ENCODE measurements around the gene SNED1.

The SNED1 gene

DNA sequence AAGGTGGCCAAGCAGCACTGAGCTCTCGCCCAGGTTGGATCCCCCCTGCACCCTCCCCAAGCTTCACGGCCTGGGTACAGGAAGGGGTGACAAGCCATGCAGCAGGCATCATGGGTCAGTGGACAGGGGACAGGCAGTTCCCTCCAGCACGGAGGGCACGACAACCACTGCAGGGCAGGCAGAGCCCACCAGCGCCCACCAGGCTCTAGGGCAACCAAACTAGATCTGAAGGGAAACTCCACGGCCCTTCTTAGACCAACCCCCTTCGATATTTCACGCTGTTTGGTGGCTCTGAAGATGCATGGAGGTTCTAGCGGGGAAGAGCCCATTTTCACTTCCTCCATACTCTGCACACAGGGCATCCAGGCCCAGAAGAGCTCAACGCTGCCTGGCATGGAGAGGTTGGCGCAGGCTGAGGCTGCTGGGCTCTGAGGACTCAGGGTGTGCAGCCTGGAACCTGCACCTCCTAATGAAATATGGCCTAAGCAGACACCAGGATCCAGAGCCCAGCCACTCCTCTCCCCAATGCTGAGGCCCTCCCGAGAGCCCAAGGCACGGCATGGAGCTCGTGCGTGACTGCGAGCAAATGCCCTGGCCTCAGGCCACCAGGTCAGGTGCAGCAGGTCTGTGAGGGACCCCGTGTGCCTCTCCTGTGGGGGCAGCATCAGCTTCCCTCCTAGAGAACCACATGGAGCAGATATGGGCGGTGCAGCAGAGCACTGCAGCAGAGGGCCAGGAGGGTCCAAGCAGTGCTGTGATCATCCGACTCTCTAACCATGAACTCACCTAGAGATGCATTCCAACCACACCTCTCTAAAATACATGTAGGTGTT is 112.4 kb downstream of the SNED1 start:
- no peak for DNase-seq

DNA sequence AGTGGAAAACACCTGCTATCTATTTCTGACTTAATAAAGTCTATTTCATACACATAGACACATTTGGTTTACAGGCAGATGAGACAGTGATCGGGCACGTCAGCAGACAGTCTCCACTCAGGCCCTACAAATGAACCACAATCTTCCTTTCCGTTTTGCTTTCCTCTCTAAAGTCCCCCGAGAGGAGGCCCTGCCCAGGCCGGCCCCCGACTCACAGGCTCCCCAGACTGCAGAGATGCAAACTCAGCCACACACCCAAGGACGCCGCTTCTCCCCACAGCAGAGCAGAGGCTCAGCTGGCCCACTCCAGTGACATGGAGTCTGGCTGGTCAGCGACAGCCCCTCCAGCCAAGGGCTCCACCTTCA is 113.0 kb downstream of the SNED1 start:
- no peak for DNase-seq

DNA sequence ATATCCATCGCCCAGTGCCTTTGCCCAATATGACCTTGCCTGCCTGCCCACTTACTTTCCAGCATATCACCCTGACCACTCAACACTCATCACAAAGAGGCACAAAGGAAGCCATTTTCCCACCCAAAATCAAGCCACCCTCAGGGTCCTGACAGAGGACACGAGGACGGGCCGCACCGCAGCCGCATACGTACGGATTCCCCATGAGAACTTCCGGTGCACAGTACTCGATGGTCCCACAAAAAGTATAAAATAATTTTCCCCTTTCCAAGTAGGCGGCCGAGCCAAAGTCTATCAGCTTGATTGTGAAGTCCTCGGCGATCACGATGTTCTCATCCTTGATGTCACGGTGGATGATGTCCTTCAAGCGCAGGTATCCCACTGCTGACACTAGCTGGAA is 113.6 kb downstream of the SNED1 start:
- DNase-seq = no peak

DNA sequence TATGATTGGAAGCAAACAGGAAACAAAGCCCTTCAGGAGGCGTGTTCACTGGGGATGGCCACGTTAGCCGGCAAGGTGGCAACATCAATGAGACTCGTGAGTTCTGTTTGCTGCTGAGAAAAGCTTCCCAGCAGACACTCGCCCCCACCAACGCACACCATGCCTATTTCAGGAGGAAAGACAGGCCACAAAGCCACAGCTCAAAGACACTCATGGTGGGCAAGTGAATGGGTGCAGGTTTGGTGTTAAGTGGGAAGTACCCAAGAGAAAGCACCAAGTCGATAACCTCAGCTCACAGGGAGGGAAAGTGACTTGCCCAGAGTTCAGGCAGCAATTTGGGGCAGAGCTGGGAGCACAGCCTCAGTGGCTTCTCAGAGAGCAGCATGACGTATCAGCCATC is 114.2 kb downstream of the SNED1 start:
- DNase-seq = no peak

DNA sequence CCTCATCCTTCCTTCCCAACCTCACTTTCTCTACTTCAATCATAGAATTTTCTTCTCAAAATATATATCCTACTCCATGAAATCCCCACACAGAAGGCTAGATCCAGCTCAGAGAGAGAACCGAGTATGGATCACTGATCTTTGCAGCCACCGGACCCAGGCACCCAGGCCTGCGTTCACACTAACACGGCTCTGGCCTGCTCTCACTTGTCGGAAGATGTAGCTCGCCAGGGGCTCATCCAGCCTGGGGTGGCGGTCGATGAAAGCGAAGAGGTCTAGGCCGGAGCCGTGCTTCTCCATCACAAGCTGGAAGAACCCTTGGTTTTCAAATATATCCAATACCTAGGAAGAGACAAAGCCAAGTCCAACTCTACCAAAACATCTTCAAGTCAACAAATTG is 116.4 kb downstream of the SNED1 start:
- no peak for DNase-seq

DNA sequence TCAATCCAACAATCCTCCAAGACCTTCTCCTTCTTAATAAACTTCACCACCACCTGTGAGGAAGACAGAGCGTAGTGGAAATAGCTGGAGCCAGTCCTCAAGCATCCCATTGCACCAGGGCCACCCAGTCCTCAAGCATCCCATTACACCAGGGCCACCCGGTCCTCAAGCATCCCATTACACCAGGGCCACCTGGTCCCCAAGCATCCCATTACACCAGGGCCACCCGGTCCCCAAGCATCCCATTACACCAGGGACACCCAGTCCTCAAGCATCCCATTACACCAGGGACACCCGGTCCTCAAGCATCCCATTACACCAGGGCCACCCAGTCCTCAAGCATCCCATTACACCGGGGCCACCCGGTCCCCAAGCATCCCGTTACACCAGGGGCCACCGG is 116.9 kb downstream of the SNED1 start:
- DNase-seq = no peak

DNA sequence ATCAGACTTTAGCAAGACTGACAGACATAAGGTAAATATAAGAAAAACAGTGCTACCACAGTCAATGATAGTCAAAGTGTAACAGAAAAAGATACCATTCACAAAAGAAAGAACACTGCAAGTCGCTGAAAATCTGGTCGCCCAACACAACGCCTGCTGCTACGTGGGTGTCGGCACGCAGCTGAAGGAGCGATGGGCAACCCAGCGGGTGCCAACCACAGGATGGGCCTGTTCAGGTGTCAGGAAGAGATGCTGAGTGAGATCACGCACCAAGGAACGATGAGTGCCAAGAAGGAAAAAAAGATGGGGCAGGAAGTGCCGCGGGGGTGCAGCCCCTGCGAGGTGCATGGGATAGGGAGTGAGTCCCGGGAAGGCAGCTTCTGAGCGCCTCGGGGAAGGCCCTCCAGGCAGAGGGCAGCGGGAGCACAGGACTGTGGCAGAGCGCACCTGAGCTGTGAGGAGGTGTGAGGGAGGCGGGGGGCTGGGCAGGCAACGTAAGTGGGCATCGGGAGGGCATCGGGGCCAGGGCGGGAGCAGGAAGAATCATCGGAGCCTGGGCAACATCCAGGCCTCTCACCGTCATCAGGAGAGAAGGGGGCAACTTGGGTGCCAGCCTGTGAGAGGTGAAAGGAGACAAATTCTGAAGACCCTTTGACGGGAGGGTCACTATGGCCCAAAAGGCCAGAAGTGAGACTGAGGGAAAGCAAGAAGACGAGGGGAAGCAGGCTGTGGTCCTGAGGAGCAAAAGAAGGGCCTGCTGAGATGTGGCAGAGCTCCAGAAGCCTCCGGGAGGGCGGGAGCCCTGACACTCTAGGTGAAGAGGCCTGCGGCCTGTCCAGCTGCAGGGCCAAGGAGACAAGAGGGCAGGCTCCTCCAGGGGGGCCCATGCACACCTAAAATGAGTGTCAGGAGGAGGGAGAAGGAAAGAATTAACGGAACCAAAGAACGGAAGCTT is 118.5 kb downstream of the SNED1 start:
- DNase-seq = no peak

DNA sequence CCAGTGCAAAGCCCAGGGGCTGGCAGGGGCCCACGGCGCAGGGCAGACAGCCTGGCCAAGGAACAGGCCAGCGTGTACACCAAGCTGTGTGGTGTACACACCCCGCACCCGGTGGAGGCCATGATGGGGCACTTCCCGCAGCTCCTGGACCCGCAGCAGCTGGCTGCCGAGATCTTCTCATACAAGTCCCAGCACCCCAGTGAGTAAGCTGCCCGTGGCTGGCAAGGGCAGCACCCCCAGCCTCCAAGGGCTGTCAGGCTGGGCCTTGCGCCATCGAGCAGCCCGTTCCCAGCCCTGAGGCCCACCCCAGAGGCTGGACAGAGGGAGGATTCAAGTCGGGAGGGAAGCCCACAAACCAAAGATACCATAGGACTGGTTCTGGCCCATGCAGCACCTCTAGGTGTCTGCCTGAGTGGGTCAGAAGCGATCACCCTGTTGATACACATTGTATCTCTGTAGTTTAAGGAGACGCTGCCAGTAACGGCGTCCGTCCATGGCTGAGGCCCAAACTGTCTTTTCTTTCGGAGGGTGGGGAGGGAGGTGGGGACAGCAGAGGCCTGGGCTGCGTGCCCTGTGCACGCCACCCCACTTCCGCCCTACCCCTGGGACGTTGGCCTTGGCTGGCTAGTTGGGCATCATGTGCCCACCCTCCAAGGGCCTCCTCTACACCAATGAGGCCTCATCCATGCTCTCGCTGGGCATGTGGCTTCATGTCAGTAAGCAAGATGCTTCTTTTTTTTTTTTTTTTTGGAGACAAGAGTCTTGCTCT is 120.5 kb downstream of the SNED1 start:
- no peak for DNase-seq

DNA sequence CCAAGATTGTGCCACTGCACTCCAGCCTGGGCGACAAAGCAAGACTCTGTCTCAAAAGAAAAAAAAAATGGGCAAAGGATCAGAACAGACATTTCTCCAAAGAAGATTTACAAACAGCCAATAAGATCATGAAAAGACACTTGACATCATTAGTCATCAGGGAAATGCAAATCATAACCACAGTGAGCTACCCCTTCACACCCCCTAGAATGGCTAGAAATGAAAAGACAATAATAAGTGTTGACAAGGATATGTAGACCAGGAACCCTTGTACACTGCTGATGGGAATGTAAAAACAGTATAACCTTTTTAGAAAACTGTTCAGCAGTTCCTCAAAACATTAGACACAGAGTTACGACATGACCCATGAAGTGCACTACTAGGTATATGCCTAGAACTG is 122.0 kb downstream of the SNED1 start:
- DNase-seq = no peak

DNA sequence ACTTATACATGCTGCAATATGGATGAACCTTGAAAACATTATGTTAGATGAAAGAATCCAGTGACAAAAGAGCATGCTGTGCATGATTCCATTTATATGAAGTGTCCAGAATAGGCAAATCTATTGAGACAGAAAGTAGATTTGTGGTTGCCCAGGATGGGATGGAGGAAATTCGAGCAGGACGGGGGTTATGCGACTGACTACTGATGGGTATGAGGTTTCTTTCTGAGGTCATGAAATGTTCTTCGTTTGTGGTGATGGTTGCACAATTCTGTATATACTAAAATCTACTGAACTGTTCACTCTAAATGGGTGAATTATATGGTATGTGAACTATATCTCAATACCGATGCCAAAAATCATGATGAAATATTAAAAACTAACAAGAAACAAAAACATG is 122.6 kb downstream of the SNED1 start:
- no peak for DNase-seq

DNA sequence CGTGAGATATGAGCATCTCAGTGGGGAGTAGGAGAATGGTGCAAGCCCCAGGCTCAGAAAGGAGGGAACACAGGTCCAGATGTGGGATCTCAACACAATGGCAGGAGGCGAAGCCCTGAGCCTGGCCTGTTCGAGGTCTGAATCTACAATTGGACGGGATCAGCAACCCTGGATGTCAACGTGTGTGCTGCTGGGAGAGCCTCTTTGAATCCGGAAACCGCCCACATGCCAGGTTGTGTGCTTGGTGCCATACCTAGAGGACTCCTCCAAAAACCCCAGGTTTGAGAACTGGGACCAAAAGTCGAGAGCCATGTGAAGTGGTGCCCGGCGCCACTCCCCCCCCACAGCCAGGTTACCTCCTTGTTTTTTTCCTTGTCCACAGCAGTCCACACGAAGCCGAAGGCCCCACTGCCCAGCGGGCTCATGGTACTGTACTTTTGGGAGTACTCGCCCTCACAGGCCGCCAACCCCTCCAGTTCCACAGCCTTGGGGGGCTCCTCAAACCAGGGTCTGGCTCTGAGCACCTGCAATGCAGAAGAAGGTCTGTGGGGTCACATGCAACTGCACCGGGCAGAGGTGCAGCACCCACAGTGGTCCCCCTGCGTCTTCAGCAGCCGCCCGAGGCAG is 124.1 kb downstream of the SNED1 start:
- DNase-seq = no peak

DNA sequence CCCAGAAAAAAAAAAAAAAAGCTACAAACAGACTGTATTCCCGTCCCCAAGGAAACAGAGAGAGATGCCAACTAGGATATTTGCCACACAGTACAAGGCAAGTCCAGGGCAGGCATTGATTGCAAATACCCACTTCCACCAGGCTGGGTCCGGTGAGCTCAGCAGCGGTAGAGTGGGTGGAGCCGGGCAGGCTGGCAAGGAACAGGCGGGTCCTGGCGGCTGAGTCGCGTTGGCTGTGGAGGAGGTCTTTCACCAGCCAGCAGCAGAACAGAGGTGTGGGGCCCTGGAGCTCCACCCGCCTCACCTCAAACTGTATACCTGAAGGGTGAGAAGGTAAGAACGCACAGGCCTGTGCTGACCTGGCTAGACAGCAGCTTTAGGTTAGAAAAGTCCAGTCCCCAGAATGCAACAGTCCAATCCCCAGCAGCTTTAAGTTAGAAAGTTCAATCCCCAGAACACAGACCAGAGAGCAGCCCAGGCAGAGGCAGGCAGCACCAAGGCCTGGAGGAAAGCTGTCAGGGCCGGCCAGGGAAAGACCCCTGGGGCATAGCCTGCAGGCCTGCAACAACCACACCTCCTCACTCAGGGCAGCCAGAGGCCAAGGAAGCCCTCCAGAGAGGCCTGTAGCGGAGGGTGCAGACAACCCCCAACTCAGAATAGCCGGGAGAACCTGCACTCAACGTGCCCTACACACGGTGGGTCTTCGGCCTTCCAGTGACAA is 125.6 kb downstream of the SNED1 start:
- no peak for DNase-seq

DNA sequence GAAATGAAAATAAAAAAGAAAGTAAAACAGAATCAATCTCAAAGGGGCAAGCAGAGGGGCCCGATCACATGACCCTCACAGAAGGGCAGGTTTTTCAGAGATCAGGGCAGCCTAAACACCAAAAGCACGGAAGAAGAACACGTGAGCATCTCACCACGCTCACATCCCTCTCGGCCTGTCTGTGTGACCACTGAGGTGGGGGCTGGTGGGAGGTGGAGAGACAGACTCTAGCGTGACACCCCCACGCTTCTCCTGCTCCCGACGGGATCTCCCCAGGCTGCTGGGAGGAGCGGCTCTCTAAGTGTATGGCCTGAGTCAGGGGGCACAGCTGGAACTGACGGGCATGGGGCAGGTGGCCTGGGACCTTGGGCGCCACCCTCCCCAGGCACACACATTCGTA is 127.2 kb downstream of the SNED1 start:
- no peak for DNase-seq

DNA sequence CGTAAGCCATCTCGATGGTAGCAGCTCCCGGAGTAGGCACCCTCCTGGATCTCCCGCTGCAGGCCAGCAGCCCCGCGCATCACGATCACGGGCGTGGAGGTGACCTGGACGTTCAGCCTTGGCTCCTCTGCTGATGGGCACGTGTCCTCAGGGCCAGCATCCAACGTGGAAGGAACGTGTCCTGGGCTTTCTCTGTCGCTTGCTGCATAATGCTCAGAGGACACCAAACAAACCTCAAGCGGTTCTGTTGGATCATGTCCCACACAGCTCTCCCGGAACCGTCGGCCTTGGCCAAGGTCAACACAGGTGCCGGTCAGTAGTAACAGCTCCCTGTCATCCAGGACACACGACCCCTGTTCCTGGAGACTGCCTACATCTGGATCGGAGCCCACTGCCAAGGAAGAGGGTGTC is 127.8 kb downstream of the SNED1 start:
- no peak for DNase-seq

DNA sequence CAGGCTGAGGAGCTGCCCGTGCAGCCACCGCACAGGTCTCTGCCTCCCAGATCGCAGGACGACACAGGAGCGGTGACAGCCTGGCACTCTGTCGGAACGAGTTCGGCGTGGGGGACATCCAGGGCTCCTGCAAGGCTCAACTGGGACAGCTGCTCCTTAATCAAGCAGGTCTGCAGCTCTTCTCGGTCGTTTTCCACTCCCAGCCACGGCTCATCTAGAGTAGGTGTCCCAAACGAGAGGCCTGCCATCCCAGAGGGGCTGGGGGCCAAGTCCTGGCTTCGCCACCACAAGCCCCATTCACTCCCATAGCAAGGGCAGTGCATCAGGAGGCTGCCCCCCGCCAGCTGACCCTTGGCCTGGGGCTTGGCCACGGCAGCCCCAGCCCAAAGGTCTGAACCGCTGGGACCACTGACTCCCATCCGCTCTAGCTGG is 128.4 kb downstream of the SNED1 start:
- no peak for DNase-seq

DNA sequence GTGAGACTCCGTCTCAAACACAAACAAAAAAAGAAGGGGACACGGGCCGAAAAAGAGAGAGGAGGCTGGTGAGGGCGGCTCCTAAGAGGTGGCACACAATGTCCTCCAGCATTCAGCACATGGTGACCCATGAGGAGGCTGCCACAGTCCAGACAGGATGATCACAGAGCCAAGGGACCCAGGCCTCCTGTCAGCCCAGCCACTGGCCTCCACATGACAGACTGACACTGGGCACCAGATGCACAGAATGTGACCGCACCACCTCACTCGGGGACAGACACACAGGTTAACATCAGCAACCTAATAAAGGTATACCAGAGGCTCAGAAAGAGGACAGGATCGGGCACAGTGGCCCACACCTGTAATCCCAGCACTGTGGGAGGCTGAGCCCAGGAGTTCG is 129.8 kb downstream of the SNED1 start:
- no peak for DNase-seq

DNA sequence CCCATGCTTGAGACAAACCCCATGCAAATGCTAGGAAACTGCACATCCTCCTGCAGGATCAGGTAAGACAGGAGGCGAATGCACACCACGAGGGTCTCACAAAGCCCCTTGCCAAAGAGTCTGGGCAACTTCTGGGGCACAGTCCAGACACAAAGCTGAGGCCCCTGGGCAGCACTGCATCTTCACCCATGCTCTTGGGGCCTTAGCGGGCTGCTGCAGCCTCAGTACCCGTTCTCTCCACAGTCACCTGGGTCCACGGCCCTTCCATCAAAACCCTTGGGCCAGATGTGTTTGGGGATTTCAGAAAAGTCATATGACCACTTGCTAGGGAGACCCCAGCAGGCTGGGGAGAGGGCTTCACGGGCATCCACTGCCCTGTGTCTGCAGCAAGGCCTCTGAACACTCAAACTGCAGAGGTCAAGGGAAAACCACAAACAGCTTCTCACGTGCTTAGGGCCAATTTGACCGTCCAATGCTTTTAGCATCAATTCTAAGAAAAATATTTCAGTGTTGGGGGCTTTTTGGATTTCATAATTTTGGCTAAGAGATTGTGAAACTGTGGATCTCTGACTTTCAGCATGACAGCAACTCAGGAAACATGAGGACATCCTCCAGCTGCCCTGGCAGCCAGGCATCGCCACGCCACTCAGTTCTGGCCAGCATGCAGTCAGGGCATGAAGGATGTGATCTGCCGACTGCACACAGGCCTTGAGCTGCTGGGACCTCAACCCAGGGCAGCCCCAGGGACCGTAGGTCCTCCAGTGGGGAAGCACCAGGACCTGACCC is 130.9 kb downstream of the SNED1 start:
- DNase-seq = no peak

DNA sequence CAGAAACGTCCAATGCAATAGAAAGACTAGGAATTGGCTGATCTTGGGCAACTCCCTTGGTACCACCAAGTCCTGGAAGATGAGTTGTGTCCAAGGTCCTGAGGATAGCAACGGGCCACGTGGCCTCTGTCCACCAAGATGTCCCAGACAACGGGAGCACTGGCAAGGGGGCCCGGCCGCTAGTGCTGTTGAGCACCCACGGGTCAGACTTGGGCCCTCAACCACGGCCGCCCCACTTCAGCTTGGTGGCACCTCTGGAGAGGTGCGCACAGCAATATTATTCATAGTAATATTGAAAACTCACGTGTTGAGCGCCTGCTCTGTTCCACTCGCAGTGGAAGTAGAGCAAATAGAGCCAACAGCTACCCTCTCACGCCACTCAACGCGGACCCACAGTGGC is 131.9 kb downstream of the SNED1 start:
- DNase-seq = no peak

DNA sequence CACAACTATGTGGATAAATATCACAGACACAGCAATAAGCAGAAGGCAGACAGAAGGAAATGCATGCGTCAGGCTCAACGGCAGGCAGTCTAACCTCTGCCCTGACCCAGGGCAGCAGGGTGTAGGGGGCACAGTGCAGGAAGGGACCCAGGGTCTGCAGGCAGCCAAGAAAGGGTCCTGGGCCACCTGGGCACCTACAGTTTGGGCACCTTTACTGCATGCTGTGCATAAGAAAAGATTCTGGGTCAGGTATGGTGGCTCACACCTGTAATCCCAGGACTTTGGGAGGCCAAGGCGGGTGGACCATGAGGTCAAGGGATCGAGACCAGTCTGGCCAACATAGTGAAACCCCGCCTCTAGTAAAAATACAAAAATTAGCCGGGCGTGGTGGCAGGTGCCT is 133.1 kb downstream of the SNED1 start:
- no peak for DNase-seq

DNA sequence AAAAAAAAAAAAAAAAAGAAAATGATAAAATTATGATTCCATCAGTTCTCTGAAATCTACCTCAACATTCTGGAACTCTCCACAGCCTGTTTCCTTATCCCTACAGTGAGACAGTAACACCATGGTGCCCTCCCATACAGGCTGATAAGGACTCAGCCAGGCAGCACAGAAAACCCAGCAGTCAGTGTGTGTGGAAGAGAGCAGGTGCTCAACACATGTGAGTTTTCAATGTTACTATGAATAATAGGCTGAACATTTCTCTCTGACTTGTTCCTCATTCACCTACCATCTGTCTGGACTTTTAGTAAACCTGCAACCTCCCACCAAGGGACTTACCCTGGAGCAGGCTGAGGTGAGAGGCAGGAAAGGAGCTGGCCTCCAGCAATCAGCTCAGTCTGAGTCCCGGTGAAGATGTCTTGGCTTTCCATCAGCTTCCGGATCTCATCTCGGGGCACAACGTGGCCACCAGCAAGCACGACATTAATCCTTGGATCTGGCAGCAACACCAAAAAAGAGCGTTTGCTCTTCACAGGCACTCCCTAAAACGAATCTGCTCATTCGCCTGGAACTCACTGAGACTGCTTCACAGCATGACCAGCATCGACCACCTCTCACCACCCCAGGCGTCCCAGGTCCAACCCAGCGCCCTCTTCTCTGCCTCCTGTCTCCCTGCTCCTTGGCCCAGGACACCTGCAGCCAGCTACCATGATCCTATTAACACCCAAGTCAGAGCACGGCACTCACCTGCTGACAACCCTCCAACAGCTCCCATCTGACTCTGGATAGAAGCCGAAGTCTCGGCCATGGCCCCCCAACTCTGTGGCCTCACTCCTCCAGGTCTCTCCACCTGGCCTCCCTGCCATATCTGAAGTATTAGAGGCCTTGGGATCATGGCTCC is 134.4 kb downstream of the SNED1 start:
- no peak for DNase-seq
